ENCODE data around the gene RAPGEF2.

- TF ChIP-seq, protein P1, sequence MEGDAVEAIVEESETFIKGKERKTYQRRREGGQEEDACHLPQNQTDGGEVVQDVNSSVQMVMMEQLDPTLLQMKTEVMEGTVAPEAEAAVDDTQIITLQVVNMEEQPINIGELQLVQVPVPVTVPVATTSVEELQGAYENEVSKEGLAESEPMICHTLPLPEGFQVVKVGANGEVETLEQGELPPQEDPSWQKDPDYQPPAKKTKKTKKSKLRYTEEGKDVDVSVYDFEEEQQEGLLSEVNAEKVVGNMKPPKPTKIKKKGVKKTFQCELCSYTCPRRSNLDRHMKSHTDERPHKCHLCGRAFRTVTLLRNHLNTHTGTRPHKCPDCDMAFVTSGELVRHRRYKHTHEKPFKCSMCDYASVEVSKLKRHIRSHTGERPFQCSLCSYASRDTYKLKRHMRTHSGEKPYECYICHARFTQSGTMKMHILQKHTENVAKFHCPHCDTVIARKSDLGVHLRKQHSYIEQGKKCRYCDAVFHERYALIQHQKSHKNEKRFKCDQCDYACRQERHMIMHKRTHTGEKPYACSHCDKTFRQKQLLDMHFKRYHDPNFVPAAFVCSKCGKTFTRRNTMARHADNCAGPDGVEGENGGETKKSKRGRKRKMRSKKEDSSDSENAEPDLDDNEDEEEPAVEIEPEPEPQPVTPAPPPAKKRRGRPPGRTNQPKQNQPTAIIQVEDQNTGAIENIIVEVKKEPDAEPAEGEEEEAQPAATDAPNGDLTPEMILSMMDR (IDR thresholded peaks at IDR 0.05), result no peak
- no peak for TF ChIP-seq POLR2AphosphoS5 (IDR thresholded peaks at IDR 0.05)
Measured at GRCh38 chr4:159153669-159154068, 50.8 kb downstream of the RAPGEF2 start.

All from stomach (tissue), 4 donors.